K562 (cell line): Measurements from ENCODE around the gene HYCC2. TPM values are rescaled to one million over a fixed set of nuclear protein-coding genes. Genes with fewer than 3 reads are reported as not detected.

Experiments
- BCL6 ChIP-seq: fragments of 250-450 bp; sonication (Bioruptor Pico); IDR thresholded peaks from 2 replicates; pipeline ENCODE4 v1.4.0; 2020
- DPF2 ChIP-seq: fragments of 450-650 bp; IDR thresholded peaks from 2 replicates; pipeline ENCODE4 v1.6.1; 2016
- NONO ChIP-seq, 2 experiments: fragments of 200-400 bp in 1 of 2; fragments of 450-650 bp in 1 of 2; formaldehyde crosslinking in 1 of 2; IDR thresholded peaks; 2 replicates each; pipeline ENCODE4 v1.6.1; 2017; ENCODE audit warnings: low read depth in 2 of 2, mild to moderate bottlenecking in 2 of 2, moderate library complexity in 2 of 2, low read length in 1 of 2
- SAP30 ChIP-seq: fragments of 200-600 bp; sonication (generic); IDR thresholded peaks from 2 replicates; pipeline ENCODE4 v1.6.1; 2012; ENCODE audit warnings: borderline replicate concordance, low read depth, mild to moderate bottlenecking, moderate library complexity, low read length, control low read depth, inconsistent platforms; ENCODE audit not compliant: insufficient read depth, poor library complexity, severe bottlenecking
- SMAD4 ChIP-seq: fragments of 250-450 bp; sonication (Bioruptor Pico); conservative IDR thresholded peaks from 2 replicates; pipeline ENCODE4 v1.8.0; 2021; ENCODE audit warnings: inconsistent platforms, mild to moderate bottlenecking, moderate library complexity
- TEAD1 ChIP-seq, 2 experiments: fragments of 450-650 bp in 1 of 2; sonication (generic) in 1 of 2; formaldehyde crosslinking; IDR thresholded peaks; 2 replicates each; pipeline versions ENCODE4 v1.4.0 to v1.8.0; 2020 to 2022; ENCODE audit warnings: mild to moderate bottlenecking in 2 of 2, missing genetic modification reagents in 1 of 2
- ZBTB7A ChIP-seq: IDR thresholded peaks from 2 replicates; pipeline ENCODE4 v1.6.1; 2011; ENCODE audit warnings: low read depth, mild to moderate bottlenecking, low read length, moderate library complexity, borderline replicate concordance; ENCODE audit not compliant: control insufficient read depth
- ZKSCAN1 ChIP-seq: fragments of 150-350 bp; IDR thresholded peaks from 2 replicates; pipeline ENCODE4 v1.6.1; 2016; ENCODE audit warnings: low read depth, low read length
- ZNF197 ChIP-seq: fragments of 200-800 bp; sonication (Bioruptor generic); IDR thresholded peaks from 2 replicates; pipeline ENCODE4 v1.6.1; 2016; ENCODE audit warnings: low read depth, missing genetic modification characterization, missing compliant biosample characterization
- ZNF707 ChIP-seq: fragments of 250-450 bp; sonication (Bioruptor Pico); conservative IDR thresholded peaks from 2 replicates; pipeline ENCODE4 v1.8.0; 2022; ENCODE audit warnings: inconsistent platforms, mild to moderate bottlenecking, moderate library complexity
- polyA plus RNA-seq, 8 experiments: library from polyadenylated mRNA; depleted of rRNA in 4 of 8; stranded (reverse) in 5 of 8; unstranded in 3 of 8; fragments of >200 nt; fragmentation: Nextera tagmentation in 2 of 8; fragmentation: Illumina TruSeq in 1 of 8; extraction: Ambion mirVana in 2 of 8; extraction: Trizol in 1 of 8; gene quantifications; 2 replicates each; pipeline versions ENCODE4 v1.2.1 to v1.2.3, GENCODE V29; 2011 to 2014; ENCODE audit warnings: inconsistent platforms in 1 of 8, missing spikeins in 1 of 8
- total RNA-seq, 7 experiments: library from RNA; depleted of rRNA in 6 of 7; stranded (reverse); fragments of >200 nt in 6 of 7; fragmentation: Illumina TruSeq in 2 of 7; extraction: Trizol in 2 of 7; gene quantifications; 2 replicates each; pipeline versions ENCODE4 v1.2.1 to v1.2.3, GENCODE V29; 2011 to 2021; ENCODE audit warnings: low replicate concordance in 1 of 7
- TF ChIP-seq, protein P1 (sequence below): fragments of 250-450 bp; sonication (Bioruptor Pico); IDR thresholded peaks from 2 replicates; pipeline ENCODE4 v1.9.0; 2021; ENCODE audit warnings: mild to moderate bottlenecking
- TF ChIP-seq, protein P2 (sequence below): fragments of 450-650 bp; IDR thresholded peaks from 2 replicates; pipeline ENCODE4 v1.6.1; 2016; ENCODE audit warnings: low read depth, mild to moderate bottlenecking, moderate library complexity
- TF ChIP-seq, protein P3 (sequence below): fragments of 450-650 bp; IDR thresholded peaks from 2 replicates; pipeline ENCODE4 v1.6.1; 2017; ENCODE audit warnings: antibody characterized with exemption, mild to moderate bottlenecking
- TF ChIP-seq, protein P4 (sequence below), 2 experiments: IDR thresholded peaks; 2 replicates each; pipeline ENCODE4 v1.6.1; 2011; ENCODE audit warnings: borderline replicate concordance in 1 of 2, control low read depth in 1 of 2, low read depth in 1 of 2, low read length in 1 of 2, mild to moderate bottlenecking in 1 of 2, mixed read lengths in 1 of 2, moderate library complexity in 1 of 2; ENCODE audit not compliant: insufficient read depth in 1 of 2, insufficient read length in 1 of 2, poor library complexity in 1 of 2, severe bottlenecking in 1 of 2; ENCODE audit errors: extremely low read depth in 1 of 2
- TF ChIP-seq, protein P5 (sequence below): sonication (generic); formaldehyde crosslinking; IDR thresholded peaks from 2 replicates; pipeline ENCODE4 v1.8.1; 2022; ENCODE audit warnings: missing genetic modification reagents
- TF ChIP-seq, protein P6 (sequence below), 2 experiments: fragments of 450-650 bp; IDR thresholded peaks; 2 replicates each; pipeline ENCODE4 v1.6.1; 2016

Gene HYCC2
- total and polyA plus RNA-seq, 9 of the 15 experiments (the other 6 are each of a cell fraction or from before 2014, with no cell fraction given) = 5.4 to 20.0 (median 9.8) TPM

DNA sequence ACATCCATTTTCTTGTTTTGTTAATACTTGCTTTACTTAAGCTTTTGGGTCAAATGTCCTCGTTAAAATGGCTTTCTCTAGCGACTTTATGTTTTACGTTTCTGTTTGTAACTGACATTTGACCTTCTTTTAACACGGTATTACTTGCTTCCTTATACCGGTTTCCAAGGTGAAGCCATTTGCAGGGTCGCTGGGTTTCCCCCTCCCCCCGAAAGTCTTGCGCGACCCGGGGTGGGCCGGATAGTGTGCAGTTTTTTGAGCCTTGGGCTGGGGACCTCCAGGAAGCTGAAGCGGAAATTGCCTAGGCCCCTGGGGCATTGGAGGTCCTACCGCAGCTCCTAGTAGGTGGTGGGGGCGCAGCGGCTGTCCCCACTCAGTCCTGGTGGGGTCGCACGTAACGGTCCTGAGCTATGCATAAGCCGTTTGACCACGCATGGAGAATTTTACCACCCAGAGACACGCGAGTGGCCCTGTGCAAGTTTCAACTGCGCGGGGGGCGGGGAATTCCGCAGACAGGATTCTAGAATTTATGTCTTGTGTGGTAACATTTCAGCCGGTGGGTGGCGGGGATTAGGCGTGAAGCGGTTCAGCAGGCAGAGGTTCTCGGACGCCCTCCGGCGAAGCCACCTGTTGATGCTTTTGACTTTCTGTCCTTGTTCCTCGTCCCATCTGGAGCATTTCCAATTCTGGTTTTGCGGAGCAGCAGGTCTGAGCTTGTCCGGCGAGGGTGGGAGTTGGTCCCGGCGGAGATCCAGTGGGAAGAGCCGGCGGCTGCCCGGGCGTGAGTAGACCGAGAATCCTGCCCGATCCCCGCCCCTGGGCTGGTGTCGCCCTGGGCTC is 46.9 kb upstream of the HYCC2 start (continued):
- TF ChIP-seq ZNF197 (CRISPR knock-in tag) (0 out of 2 replicates have a peak, but pooled peaks have one; percentile 40), ZNF707 (no peak), ZKSCAN1 (0 out of 2 replicates have a peak, but pooled peaks have one; percentile 23), SMAD4 (CRISPR knock-in tag) (peak; percentile 91), SAP30 (no peak), NONO (IDR thresholded peaks at IDR 0.05; ENCODE audit: low read depth in 2 of 2, low read length in 1 of 2) (no peak), TEAD1 (CRISPR knock-in tag; IDR thresholded peaks at IDR 0.05) (peak; percentile 81 to 93), DPF2 (no peak), BCL6 (CRISPR knock-in tag) (no peak), ZBTB7A (peak; percentile 74; the same call in 1 of the 2 replicates)
- TF ChIP-seq, protein P1, sequence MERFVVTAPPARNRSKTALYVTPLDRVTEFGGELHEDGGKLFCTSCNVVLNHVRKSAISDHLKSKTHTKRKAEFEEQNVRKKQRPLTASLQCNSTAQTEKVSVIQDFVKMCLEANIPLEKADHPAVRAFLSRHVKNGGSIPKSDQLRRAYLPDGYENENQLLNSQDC (CRISPR knock-in tag) = no peak
- TF ChIP-seq, protein P2, sequence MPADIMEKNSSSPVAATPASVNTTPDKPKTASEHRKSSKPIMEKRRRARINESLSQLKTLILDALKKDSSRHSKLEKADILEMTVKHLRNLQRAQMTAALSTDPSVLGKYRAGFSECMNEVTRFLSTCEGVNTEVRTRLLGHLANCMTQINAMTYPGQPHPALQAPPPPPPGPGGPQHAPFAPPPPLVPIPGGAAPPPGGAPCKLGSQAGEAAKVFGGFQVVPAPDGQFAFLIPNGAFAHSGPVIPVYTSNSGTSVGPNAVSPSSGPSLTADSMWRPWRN = peak; percentile 74
- TF ChIP-seq, protein P3, sequence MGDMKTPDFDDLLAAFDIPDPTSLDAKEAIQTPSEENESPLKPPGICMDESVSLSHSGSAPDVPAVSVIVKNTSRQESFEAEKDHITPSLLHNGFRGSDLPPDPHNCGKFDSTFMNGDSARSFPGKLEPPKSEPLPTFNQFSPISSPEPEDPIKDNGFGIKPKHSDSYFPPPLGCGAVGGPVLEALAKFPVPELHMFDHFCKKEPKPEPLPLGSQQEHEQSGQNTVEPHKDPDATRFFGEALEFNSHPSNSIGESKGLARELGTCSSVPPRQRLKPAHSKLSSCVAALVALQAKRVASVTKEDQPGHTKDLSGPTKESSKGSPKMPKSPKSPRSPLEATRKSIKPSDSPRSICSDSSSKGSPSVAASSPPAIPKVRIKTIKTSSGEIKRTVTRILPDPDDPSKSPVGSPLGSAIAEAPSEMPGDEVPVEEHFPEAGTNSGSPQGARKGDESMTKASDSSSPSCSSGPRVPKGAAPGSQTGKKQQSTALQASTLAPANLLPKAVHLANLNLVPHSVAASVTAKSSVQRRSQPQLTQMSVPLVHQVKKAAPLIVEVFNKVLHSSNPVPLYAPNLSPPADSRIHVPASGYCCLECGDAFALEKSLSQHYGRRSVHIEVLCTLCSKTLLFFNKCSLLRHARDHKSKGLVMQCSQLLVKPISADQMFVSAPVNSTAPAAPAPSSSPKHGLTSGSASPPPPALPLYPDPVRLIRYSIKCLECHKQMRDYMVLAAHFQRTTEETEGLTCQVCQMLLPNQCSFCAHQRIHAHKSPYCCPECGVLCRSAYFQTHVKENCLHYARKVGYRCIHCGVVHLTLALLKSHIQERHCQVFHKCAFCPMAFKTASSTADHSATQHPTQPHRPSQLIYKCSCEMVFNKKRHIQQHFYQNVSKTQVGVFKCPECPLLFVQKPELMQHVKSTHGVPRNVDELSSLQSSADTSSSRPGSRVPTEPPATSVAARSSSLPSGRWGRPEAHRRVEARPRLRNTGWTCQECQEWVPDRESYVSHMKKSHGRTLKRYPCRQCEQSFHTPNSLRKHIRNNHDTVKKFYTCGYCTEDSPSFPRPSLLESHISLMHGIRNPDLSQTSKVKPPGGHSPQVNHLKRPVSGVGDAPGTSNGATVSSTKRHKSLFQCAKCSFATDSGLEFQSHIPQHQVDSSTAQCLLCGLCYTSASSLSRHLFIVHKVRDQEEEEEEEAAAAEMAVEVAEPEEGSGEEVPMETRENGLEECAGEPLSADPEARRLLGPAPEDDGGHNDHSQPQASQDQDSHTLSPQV = peak; percentile 46; the same call in 1 of the 2 replicates
- TF ChIP-seq, protein P4, sequence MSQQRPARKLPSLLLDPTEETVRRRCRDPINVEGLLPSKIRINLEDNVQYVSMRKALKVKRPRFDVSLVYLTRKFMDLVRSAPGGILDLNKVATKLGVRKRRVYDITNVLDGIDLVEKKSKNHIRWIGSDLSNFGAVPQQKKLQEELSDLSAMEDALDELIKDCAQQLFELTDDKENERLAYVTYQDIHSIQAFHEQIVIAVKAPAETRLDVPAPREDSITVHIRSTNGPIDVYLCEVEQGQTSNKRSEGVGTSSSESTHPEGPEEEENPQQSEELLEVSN (IDR thresholded peaks at IDR 0.05; ENCODE audit: borderline replicate concordance in 1 of 2, extremely low read depth in 1 of 2, insufficient read depth in 1 of 2, insufficient read length in 1 of 2, low read depth in 1 of 2, low read length in 1 of 2, poor library complexity in 1 of 2, severe bottlenecking in 1 of 2) = peak; percentile 59 to 73
- TF ChIP-seq, protein P5, sequence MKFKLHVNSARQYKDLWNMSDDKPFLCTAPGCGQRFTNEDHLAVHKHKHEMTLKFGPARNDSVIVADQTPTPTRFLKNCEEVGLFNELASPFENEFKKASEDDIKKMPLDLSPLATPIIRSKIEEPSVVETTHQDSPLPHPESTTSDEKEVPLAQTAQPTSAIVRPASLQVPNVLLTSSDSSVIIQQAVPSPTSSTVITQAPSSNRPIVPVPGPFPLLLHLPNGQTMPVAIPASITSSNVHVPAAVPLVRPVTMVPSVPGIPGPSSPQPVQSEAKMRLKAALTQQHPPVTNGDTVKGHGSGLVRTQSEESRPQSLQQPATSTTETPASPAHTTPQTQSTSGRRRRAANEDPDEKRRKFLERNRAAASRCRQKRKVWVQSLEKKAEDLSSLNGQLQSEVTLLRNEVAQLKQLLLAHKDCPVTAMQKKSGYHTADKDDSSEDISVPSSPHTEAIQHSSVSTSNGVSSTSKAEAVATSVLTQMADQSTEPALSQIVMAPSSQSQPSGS (CRISPR knock-in tag) = no peak
- TF ChIP-seq, protein P6, sequence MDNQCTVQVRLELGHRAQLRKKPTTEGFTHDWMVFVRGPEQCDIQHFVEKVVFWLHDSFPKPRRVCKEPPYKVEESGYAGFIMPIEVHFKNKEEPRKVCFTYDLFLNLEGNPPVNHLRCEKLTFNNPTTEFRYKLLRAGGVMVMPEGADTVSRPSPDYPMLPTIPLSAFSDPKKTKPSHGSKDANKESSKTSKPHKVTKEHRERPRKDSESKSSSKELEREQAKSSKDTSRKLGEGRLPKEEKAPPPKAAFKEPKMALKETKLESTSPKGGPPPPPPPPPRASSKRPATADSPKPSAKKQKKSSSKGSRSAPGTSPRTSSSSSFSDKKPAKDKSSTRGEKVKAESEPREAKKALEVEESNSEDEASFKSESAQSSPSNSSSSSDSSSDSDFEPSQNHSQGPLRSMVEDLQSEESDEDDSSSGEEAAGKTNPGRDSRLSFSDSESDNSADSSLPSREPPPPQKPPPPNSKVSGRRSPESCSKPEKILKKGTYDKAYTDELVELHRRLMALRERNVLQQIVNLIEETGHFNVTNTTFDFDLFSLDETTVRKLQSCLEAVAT (IDR thresholded peaks at IDR 0.05) = peak; percentile 53 to 66; a peak in 2 of 4 replicates
